ENCODE measurements around the gene CAPN10.

DNA sequence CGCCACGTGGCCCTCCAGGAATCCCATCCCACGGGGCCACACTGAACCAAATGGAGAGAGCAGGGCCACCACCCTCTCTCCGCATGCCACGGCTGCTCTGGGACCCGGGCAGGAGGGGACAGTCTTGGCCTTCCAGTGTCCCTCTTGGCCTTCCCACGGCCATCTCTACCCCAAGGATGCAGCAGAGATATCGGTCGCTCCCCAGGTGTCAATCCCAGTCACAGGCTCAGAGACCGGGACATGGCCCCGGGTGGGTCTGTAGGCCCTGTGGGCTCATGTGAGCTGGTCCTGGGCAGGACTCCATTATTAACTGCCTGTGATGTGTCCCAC, 15.3 kb downstream of the CAPN10 start:
- TF ChIP-seq, protein P1, sequence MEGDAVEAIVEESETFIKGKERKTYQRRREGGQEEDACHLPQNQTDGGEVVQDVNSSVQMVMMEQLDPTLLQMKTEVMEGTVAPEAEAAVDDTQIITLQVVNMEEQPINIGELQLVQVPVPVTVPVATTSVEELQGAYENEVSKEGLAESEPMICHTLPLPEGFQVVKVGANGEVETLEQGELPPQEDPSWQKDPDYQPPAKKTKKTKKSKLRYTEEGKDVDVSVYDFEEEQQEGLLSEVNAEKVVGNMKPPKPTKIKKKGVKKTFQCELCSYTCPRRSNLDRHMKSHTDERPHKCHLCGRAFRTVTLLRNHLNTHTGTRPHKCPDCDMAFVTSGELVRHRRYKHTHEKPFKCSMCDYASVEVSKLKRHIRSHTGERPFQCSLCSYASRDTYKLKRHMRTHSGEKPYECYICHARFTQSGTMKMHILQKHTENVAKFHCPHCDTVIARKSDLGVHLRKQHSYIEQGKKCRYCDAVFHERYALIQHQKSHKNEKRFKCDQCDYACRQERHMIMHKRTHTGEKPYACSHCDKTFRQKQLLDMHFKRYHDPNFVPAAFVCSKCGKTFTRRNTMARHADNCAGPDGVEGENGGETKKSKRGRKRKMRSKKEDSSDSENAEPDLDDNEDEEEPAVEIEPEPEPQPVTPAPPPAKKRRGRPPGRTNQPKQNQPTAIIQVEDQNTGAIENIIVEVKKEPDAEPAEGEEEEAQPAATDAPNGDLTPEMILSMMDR (conservative IDR thresholded peaks at IDR 0.05), result no peak
- no peak for TF ChIP-seq ZFX (IDR thresholded peaks at IDR 0.05)

Measured in C4-2B (cell line).